ENCODE measurements around the gene MICAL3. TPM values are rescaled to one million over a fixed set of nuclear protein-coding genes. Genes with fewer than 3 reads are reported as not detected.
A peak's percentile ranks its signal among the peaks of the same experiment; 100 is the strongest.

MICAL3 gene
- total and polyA plus RNA-seq, 2 donors from 2014 or later = 5.0 to 99.4 TPM

DNA sequence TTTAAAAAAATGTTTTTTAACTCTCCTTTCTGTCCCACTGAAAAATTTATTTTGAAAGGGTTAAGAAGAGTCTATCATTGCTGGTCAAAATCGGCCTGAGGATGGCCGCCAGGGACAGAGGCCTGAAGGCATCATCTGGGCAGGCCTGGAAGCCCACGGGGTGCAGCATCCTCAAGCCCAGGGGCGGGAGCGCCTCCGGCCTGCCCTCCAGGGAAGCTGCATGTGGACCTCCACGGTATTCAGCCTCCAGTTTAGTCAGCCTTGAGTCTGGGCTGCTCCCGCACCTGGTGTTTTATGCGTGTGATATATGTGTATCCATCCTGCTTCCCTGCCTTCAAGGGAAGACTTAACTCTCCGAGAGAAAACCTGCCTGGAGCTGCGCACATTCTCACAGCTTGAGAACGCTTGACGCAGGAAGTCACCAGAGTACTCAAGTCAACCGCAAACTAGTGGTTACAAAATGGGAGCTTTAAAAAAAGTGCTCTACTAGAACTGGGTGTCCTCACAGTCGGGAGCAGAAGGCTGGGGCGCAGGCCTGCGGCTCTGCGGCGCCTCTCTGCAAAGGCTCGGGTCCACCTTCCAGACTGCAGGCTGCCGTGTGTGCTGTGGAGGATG, 236.5 kb downstream of the MICAL3 start:
- TF ChIP-seq CTCF (IDR thresholded peaks at IDR 0.05; ENCODE audit: borderline replicate concordance, extremely low read depth, insufficient read depth) = no peak
- Histone ChIP-seq H3K9ac (ENCODE audit: low read length in 3 of 3) (no peak overlapping the region), H3K27me3 (ENCODE audit: control insufficient read depth, insufficient read depth, low read length) (no peaks in the 10 kb centered on the region), H3K4me1 (ENCODE audit: control insufficient read depth in 2 of 3, insufficient read depth in 2 of 3, low read depth in 1 of 3, low read length in 3 of 3) (no peaks in the 10 kb centered on the region), H3K9me3 (ENCODE audit: control insufficient read depth in 2 of 3, insufficient read depth in 1 of 3, low read length in 3 of 3) (no peaks in the 10 kb centered on the region), H3K36me3 (ENCODE audit: control insufficient read depth in 2 of 3, insufficient read depth in 3 of 3, low read length in 3 of 3) (peaks cover 0 to 5% (median 4%) of the 10 kb centered on the region in 3 donors), H3K27ac (ENCODE audit: low read depth in 2 of 2, low read length in 2 of 2) (no peak overlapping the region), H3K4me3 (ENCODE audit: low read length in 3 of 3) (no peak overlapping the region)
- FAIRE-seq (no peak), DNase-seq (no peak)
- intact Hi-C loops (cut with DNase I) = no loop called here

DNA sequence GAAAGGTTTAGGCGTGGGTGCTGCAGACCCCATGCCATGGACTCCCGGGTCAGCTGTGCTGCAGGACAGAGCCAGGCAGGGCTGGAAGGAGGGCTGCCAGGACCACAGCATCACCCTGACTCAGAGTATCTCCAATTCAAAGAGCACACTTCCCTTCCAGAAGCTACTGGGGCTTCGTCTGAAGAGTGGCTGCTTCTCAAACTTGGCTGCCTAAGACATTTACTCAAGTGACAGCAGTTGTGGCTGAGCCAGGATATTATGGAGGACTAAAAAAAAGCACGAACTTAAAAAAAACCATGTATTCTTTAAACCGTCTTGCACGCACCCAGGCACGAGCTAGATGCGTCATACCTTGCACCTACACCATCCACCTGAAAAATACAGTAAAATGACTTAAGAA, 237.1 kb downstream of the MICAL3 start:
- Histone ChIP-seq H3K36me3 (ENCODE audit: control insufficient read depth in 2 of 3, insufficient read depth in 3 of 3, low read length in 3 of 3) (peaks cover 0 to 4% (median 4%) of the 10 kb centered on the region in 3 donors), H3K27ac (ENCODE audit: low read depth in 2 of 2, low read length in 2 of 2) (peak overlapping the region; percentile 1 to 23), H3K27me3 (ENCODE audit: control insufficient read depth, insufficient read depth, low read length) (no peaks in the 10 kb centered on the region), H3K4me3 (ENCODE audit: low read length in 3 of 3) (no peak overlapping the region), H3K4me1 (ENCODE audit: control insufficient read depth in 2 of 3, insufficient read depth in 2 of 3, low read depth in 1 of 3, low read length in 3 of 3) (no peaks in the 10 kb centered on the region), H3K9me3 (ENCODE audit: control insufficient read depth in 2 of 3, insufficient read depth in 1 of 3, low read length in 3 of 3) (no peaks in the 10 kb centered on the region), H3K9ac (ENCODE audit: low read length in 3 of 3) (no peak overlapping the region)
- DNase-seq = no peak
- FAIRE-seq = no peak
- intact Hi-C loops (cut with DNase I) = no loop called here
- no peak for TF ChIP-seq CTCF (IDR thresholded peaks at IDR 0.05; ENCODE audit: borderline replicate concordance, extremely low read depth, insufficient read depth)

- intact Hi-C loops (cut with DNase I) = no loop called here
- FAIRE-seq (no peak), DNase-seq (peak in 3 of 5 donors; percentile 47 to 85 (median 55))
- Histone ChIP-seq H3K9ac (ENCODE audit: low read length in 3 of 3) (no peak overlapping the region), H3K4me1 (ENCODE audit: control insufficient read depth in 2 of 3, insufficient read depth in 2 of 3, low read depth in 1 of 3, low read length in 3 of 3) (no peaks in the 10 kb centered on the region), H3K27ac (ENCODE audit: low read depth in 2 of 2, low read length in 2 of 2) (peak overlapping the region; percentile 1 to 23), H3K9me3 (ENCODE audit: control insufficient read depth in 2 of 3, insufficient read depth in 1 of 3, low read length in 3 of 3) (no peaks in the 10 kb centered on the region), H3K36me3 (ENCODE audit: control insufficient read depth in 2 of 3, insufficient read depth in 3 of 3, low read length in 3 of 3) (peaks cover 0 to 4% (median 4%) of the 10 kb centered on the region in 3 donors), H3K27me3 (ENCODE audit: control insufficient read depth, insufficient read depth, low read length) (no peaks in the 10 kb centered on the region), H3K4me3 (ENCODE audit: low read length in 3 of 3) (no peak overlapping the region)
- TF ChIP-seq CTCF (IDR thresholded peaks at IDR 0.05; ENCODE audit: borderline replicate concordance, extremely low read depth, insufficient read depth) = no peak
Observed at GRCh38 chr22:17786435-17787161, 237.8 kb downstream of the MICAL3 start.
